ENCODE measurements around the gene DOP1A.

GRCh38 chr6:83114164-83114563 is 46.7 kb downstream of the DOP1A start:
- TF ChIP-seq POLR2A (IDR thresholded peaks at IDR 0.05) (no peak), CTCF (IDR thresholded peaks at IDR 0.05) (no peak)

Measured in Peyer's patch (tissue), 4 donors.